B cell (primary cell): ENCODE results near the gene ZBTB16. TPM values are rescaled to one million over a fixed set of nuclear protein-coding genes. Genes with fewer than 3 reads are reported as not detected.

ENCODE experiments used
- ATAC-seq: fragments of 200-7000 bp; cut with Tn5 transposase; one replicate; pipeline ENCODE4 v1.10.0; 2021; ENCODE audit warnings: low read depth, mild to moderate bottlenecking, moderate number of reproducible peaks, moderate library complexity
- CTCF ChIA-PET: fragments of 350-600 bp; sonication (Branson Sonifier 250); formaldehyde crosslinking; loops from one replicate; lab custom pipeline; 2021; ENCODE audit warnings: antibody characterized with exemption, inconsistent platforms; lab: Charles Lee
- POLR2A ChIA-PET: fragments of 350-600 bp; sonication (Branson Sonifier 250); formaldehyde crosslinking; loops from one replicate; lab custom pipeline; 2021; ENCODE audit warnings: antibody characterized with exemption; lab: Charles Lee
- DNase-seq: peaks from one replicate; pipeline ENCODE4 v3.0.0; 2013
- H2AFZ ChIP-seq: 2 replicates; pipeline ENCODE4 v1.6.1; 2012; ENCODE audit warnings: mild to moderate bottlenecking, low read depth, low read length; ENCODE audit not compliant: insufficient read depth, poor library complexity, severe bottlenecking
- H3K27ac ChIP-seq, 2 donors: 1 replicate in 1 of 2; 2 replicates in 1 of 2; pipeline ENCODE4 v1.5.1; 2012 to 2013; ENCODE audit warnings: low read length in 2 of 2, mild to moderate bottlenecking in 2 of 2, moderate library complexity in 1 of 2
- H3K27me3 ChIP-seq, 4 experiments: fragments of 200-600 bp in 1 of 4; sonication (generic) in 1 of 4; replicated peaks in 1 of 4; 1 replicate in 2 of 4; 2 replicates in 2 of 4; pipeline versions ENCODE4 v1.6.1 to v1.7.0; 2013 to 2016; ENCODE audit warnings: low read length in 3 of 4, mild to moderate bottlenecking in 2 of 4, mixed read lengths in 1 of 4, moderate library complexity in 1 of 4; ENCODE audit not compliant: insufficient read depth in 4 of 4, control insufficient read depth in 3 of 4; ENCODE audit errors: control extremely low read depth in 1 of 4
- H3K36me3 ChIP-seq, 2 experiments: replicated peaks in 1 of 2; 1 replicate in 1 of 2; 2 replicates in 1 of 2; pipeline versions ENCODE4 v1.6.1 to v1.7.1; 2013; ENCODE audit warnings: low read length in 1 of 2; ENCODE audit not compliant: insufficient read depth in 2 of 2, control insufficient read depth in 1 of 2; ENCODE audit errors: control extremely low read depth in 1 of 2, extremely low read depth in 1 of 2
- H3K4me1 ChIP-seq, 2 donors: fragments of 200-600 bp in 1 of 2; sonication (generic) in 1 of 2; 1 replicate in 1 of 2; 2 replicates in 1 of 2; pipeline versions ENCODE4 v1.5.1 to v1.6.1; 2013 to 2017; ENCODE audit warnings: low read length in 2 of 2; ENCODE audit not compliant: control insufficient read depth in 2 of 2, insufficient read depth in 2 of 2
- H3K4me2 ChIP-seq: replicated peaks from 2 replicates; pipeline ENCODE3; 2012; ENCODE audit warnings: mild to moderate bottlenecking, low read depth, low read length; ENCODE audit not compliant: poor library complexity, severe bottlenecking
- H3K4me3 ChIP-seq, 5 experiments: fragments of 200-600 bp in 1 of 5; sonication (generic) in 1 of 5; 1 replicate in 3 of 5; 2 replicates in 2 of 5; pipeline versions ENCODE4 v1.5.1 to v1.7.0; 2011 to 2016; ENCODE audit warnings: low read length in 4 of 5, mild to moderate bottlenecking in 4 of 5, low read depth in 2 of 5, control low read depth in 1 of 5, moderate library complexity in 1 of 5; ENCODE audit not compliant: insufficient read depth in 1 of 5; ENCODE audit errors: control extremely low read depth in 1 of 5, extremely low read depth in 1 of 5
- H3K79me2 ChIP-seq: fragments of 200-600 bp; sonication (generic); one replicate; pipeline ENCODE4 v1.6.0; 2016; ENCODE audit warnings: low read length; ENCODE audit not compliant: control insufficient read depth, insufficient read depth
- H3K9ac ChIP-seq: fragments of 200-600 bp; sonication (generic); 2 replicates; pipeline ENCODE4 v1.6.1; 2017; ENCODE audit warnings: mild to moderate bottlenecking, low read length, moderate library complexity
- H3K9me3 ChIP-seq, 3 donors: one replicate each; pipeline versions ENCODE4 v1.6.1 to v1.7.1; 2013; ENCODE audit warnings: low read length in 2 of 3; ENCODE audit not compliant: control insufficient read depth in 2 of 3, insufficient read depth in 1 of 3; ENCODE audit errors: control extremely low read depth in 1 of 3
- H4K20me1 ChIP-seq: 2 replicates; pipeline ENCODE4 v1.6.0; 2012; ENCODE audit warnings: mild to moderate bottlenecking, low read length; ENCODE audit not compliant: insufficient read depth, control insufficient read depth, poor library complexity, severe bottlenecking
- H3K27ac Mint-ChIP-seq: one replicate; pipeline ENCODE4 v1.8.0; 2021; ENCODE audit warnings: mixed read lengths
- H3K27me3 Mint-ChIP-seq: one replicate; pipeline ENCODE4 v1.8.0; 2021; ENCODE audit warnings: mixed read lengths
- H3K4me1 Mint-ChIP-seq: one replicate; pipeline ENCODE4 v1.8.0; 2021; ENCODE audit warnings: mixed read lengths
- H3K4me3 Mint-ChIP-seq: one replicate; pipeline ENCODE4 v1.8.0; 2021; ENCODE audit warnings: mixed read lengths
- H3K9me3 Mint-ChIP-seq: one replicate; pipeline ENCODE4 v1.8.0; 2022; ENCODE audit warnings: mixed read lengths; ENCODE audit not compliant: insufficient read depth
- CTCF ChIP-seq: fragments of 200-600 bp; IDR thresholded peaks from one replicate; pipeline ENCODE4 v1.8.0; 2022; ENCODE audit warnings: antibody characterized with exemption, mild to moderate bottlenecking
- EZH2 ChIP-seq: IDR thresholded peaks from 2 replicates; pipeline ENCODE4 v1.6.1; 2012; ENCODE audit warnings: borderline replicate concordance, low read depth, mild to moderate bottlenecking, moderate library complexity, low read length; ENCODE audit not compliant: insufficient read depth, poor library complexity, severe bottlenecking
- WGBS: methylation state at CpG from one replicate; pipeline ENCODE4 v1.1.5; 2013; ENCODE audit warnings: missing lambda C conversion rate; ENCODE audit not compliant: insufficient coverage; 5-methylcytosine and 5-hydroxymethylcytosine counted together
- intact Hi-C: fragments of 100-400 bp; cut with micrococcal nuclease; formaldehyde crosslinking; loops from one replicate; pipeline ENCODE4 v1.10.0; 2022
- polyA plus RNA-seq: library from polyadenylated mRNA; depleted of rRNA; stranded (reverse); fragments of >200 nt; gene quantifications from 2 replicates; pipeline ENCODE4 v1.2.3, GENCODE V29; 2012
- total RNA-seq, 2 donors: library from RNA; stranded (reverse); fragments of 120-200 nt in 1 of 2; gene quantifications; 1 replicate in 1 of 2; 2 replicates in 1 of 2; pipeline versions ENCODE4 v1.2.3 to v1.2.4, GENCODE V29; 2013 to 2022

ZBTB16 gene
- total and polyA plus RNA-seq, 2 donors (not counting 1 experiment from before 2014, with no cell fraction given): 16.0 to 20.6 TPM

- H2AFZ ChIP-seq: no peak overlapping the region
- CTCF ChIA-PET: interaction anchor here (0.9 to 4.0 kb wide), 8 partner anchors 8 to 217 kb away, joined by 3 to 35 read pairs (median 4); no protein-coding TSS in a partner anchor
- H3K36me3 ChIP-seq: no peaks in the 10 kb centered on the region
- H3K4me1 ChIP-seq: peaks cover 0 to 3% of the 10 kb centered on the region in 2 donors
- Mint-ChIP-seq H3K4me1 (peaks cover 7% of the 10 kb centered on the region), H3K27ac (no peak overlapping the region), H3K27me3 (peaks cover 14% of the 10 kb centered on the region), H3K4me3 (no peak overlapping the region), H3K9me3 (no peaks in the 10 kb centered on the region)
- no peaks in the 10 kb centered on the region for H3K79me2 ChIP-seq
- 89% methylated on average over 5 of the region's 10 CpGs for WGBS
- H3K27ac ChIP-seq: no peak overlapping the region
- TF ChIP-seq EZH2 (no peak), CTCF (no peak)
- H3K27me3 ChIP-seq: peaks cover 0 to 15% (median 0%) of the 10 kb centered on the region in 4 experiments
- POLR2A ChIA-PET: no interaction called here
- DNase-seq (no peak), ATAC-seq (no peak)
- H3K9me3 ChIP-seq: no peaks in the 10 kb centered on the region
- H4K20me1 ChIP-seq: no peaks in the 10 kb centered on the region
- H3K4me3 ChIP-seq: no peak overlapping the region
- no peak overlapping the region for H3K4me2 ChIP-seq
- no peak overlapping the region for H3K9ac ChIP-seq
- intact Hi-C loops: no loop called here
Observed at GRCh38 chr11:114044042-114044871, 15.3 kb upstream of the ZBTB16 start.

- Histone ChIP-seq H3K4me3 (no peak overlapping the region), H3K27me3 (peaks cover 0 to 18% (median 0%) of the 10 kb centered on the region in 4 experiments), H4K20me1 (no peaks in the 10 kb centered on the region), H3K27ac (no peak overlapping the region), H3K4me2 (no peak overlapping the region), H3K36me3 (no peaks in the 10 kb centered on the region), H2AFZ (no peak overlapping the region), H3K79me2 (no peaks in the 10 kb centered on the region), H3K9me3 (no peaks in the 10 kb centered on the region), H3K4me1 (peaks cover 0 to 3% of the 10 kb centered on the region in 2 donors), H3K9ac (no peak overlapping the region)
- peaks cover 18% of the 10 kb centered on the region for H3K27me3 Mint-ChIP-seq
- peaks cover 7% of the 10 kb centered on the region for H3K4me1 Mint-ChIP-seq
- intact Hi-C loops: no loop called here
- no peak for DNase-seq
- TF ChIP-seq EZH2 (no peak), CTCF (no peak)
- ATAC-seq: no peak
- no peak overlapping the region for H3K27ac Mint-ChIP-seq
- WGBS: 78% methylated on average over 1 of the region's 4 CpGs
- ChIA-PET POLR2A (no interaction called here), CTCF (interaction anchor here (1.1 to 2.1 kb wide), 3 partner anchors 11 to 214 kb away, joined by 3 to 7 read pairs (median 4); no protein-coding TSS in a partner anchor)
- H3K4me3 Mint-ChIP-seq: no peak overlapping the region
- no peaks in the 10 kb centered on the region for H3K9me3 Mint-ChIP-seq
Observed at GRCh38 chr11:114047327-114047726, 12.2 kb upstream of the ZBTB16 start.
